Gastrocnemius medialis (tissue), 4 donors: ENCODE results near the gene KCNMB4.

Source experiments
- CTCF ChIP-seq, 5 experiments: fragments of 450-650 bp in 3 of 5; fragments of 200-600 bp in 2 of 5; sonication (generic) in 2 of 5; IDR thresholded peaks in 4 of 5; conservative IDR thresholded peaks in 1 of 5; 1 replicate in 4 of 5; 2 replicates in 1 of 5; pipeline ENCODE4 v1.5.1; 2016 to 2019; ENCODE audit warnings: antibody characterized with exemption in 5 of 5, mild to moderate bottlenecking in 3 of 5, moderate library complexity in 3 of 5
- POLR2A ChIP-seq, 2 donors: fragments of 450-650 bp; IDR thresholded peaks; one replicate each; pipeline ENCODE4 v1.6.1; 2017; ENCODE audit warnings: antibody characterized with exemption in 2 of 2, mild to moderate bottlenecking in 2 of 2, moderate library complexity in 2 of 2

DNA sequence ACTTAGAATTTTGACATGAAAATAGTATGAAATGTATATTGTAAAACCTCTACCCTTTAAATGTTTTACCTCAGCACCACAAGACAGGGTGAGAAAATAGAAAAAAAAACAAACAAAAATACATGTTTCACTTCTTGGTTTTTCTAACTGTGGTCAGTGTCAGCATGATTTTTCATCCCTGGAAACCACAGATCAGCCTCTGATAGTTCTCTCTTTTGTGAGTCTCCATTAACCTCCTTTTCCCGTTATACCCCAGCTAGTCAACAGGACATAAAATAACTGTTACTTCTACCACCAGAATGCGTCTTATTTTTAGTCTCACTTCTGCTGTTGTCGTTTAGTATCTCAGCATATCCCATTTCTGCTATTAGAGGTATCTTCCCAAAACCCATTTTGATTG lies 48.3 kb upstream of the KCNMB4 start:
- TF ChIP-seq CTCF (IDR thresholded peaks at IDR 0.05 in 4 of 5, conservative IDR thresholded peaks at IDR 0.05 in 1 of 5): no peak
- TF ChIP-seq POLR2A (IDR thresholded peaks at IDR 0.05): no peak
